ENCODE data around the gene CNPY3.
"Not testable (repeated sequence)": the region's sequence is repeated elsewhere in the genome, so short reads cannot be mapped to it uniquely, and the experiment has no call there.

CNPY3 gene

DNA sequence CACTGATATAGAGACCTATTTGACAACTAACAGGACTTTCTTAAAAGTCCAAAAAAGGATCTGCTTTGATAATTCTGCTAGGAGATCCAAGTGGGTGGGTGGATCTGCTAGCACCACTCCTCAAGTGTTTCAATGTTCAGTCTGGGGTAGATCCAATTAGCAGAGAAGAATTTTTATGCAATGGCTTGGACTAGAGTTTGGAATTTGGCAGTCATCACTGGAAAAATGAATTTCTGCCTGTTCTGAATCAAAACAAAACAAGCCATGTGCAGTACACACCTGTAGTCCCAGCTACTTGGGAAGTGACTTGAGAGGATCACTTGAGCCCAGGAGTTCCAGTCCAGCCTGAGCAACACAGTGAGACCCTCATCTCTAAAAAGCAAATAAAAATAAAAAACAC is 18.7 kb downstream of the CNPY3 start:
- no peak overlapping the region for H2BK120ac ChIP-seq (ENCODE audit: low read depth, low read length)
- no peak overlapping the region for H3K4ac ChIP-seq (ENCODE audit: low read depth in 1 of 2, low read length in 2 of 2)
- H3K9me3 ChIP-seq (ENCODE audit: control insufficient read depth, low read length), result no peaks in the 10 kb centered on the region

DNA sequence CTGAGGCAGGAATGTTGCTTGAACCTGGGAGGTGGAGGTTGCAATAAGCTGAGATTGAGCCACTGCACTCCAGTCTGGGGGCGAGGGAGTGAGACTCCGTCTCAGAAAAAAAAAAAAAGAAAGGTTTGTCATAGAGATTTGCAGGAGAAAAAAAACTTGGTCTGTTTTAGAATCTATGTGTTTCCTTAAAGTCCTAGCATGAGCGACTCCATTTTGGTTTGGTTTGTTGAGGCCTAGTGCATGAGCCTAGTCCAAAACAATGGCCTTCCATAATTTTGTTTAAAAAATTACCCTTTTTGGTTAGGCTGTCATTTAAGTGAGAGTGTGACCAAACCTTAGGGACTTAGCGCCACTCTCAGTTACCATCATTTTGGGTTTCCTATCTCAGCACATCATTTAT is 23.1 kb downstream of the CNPY3 start:
- Histone ChIP-seq H3K23ac (ENCODE audit: low read length in 2 of 2) (no peak overlapping the region), H2BK5ac (ENCODE audit: low read depth, low read length, poor library complexity, severe bottlenecking) (no peak overlapping the region), H3K4me2 (ENCODE audit: low read length, poor library complexity, severe bottlenecking) (no peak overlapping the region), H3K27ac (ENCODE audit: low read length, poor library complexity, severe bottlenecking) (no peak overlapping the region), H3K9ac (ENCODE audit: low read length) (no peak overlapping the region), H4K8ac (ENCODE audit: low read length) (no peak overlapping the region), H2BK12ac (ENCODE audit: low read length in 2 of 2) (no peak overlapping the region), H2AK5ac (ENCODE audit: low read length, severe bottlenecking) (no peak overlapping the region), H3K14ac (ENCODE audit: low read length in 2 of 2) (no peak overlapping the region), H3K18ac (ENCODE audit: low read depth in 1 of 2, low read length in 2 of 2) (no peak overlapping the region), H3K4me1 (ENCODE audit: control insufficient read depth, insufficient read depth, low read depth, low read length) (no peaks in the 10 kb centered on the region), H4K91ac (ENCODE audit: low read length) (no peak overlapping the region), H2BK15ac (ENCODE audit: low read depth, poor library complexity, severe bottlenecking) (no peak overlapping the region), H2AFZ (ENCODE audit: low read depth, low read length) (no peak overlapping the region), H3K4me3 (ENCODE audit: insufficient read depth in 1 of 2, low read depth in 1 of 2, low read length in 2 of 2) (no peak overlapping the region), H3K4ac (ENCODE audit: low read depth in 1 of 2, low read length in 2 of 2) (no peak overlapping the region), H3K27me3 (ENCODE audit: control insufficient read depth in 1 of 2, insufficient read depth in 1 of 2, low read length in 2 of 2) (no peaks in the 10 kb centered on the region), H3K9me3 (ENCODE audit: control insufficient read depth, low read length) (no peaks in the 10 kb centered on the region), H2BK120ac (ENCODE audit: low read depth, low read length) (no peak overlapping the region), H3K36me3 (ENCODE audit: control insufficient read depth in 1 of 2, insufficient read depth in 2 of 2, low read depth in 1 of 2, low read length in 2 of 2) (no peaks in the 10 kb centered on the region), H3K79me1 (replicated peaks; ENCODE audit: low read length, poor library complexity, severe bottlenecking) (no peaks in the 10 kb centered on the region)
- WGBS, result 87% methylated on average over 2 of the region's 4 CpGs
- no peak for DNase-seq

More for the DNA sequence above, 18.7 kb downstream of the CNPY3 start:
- no peak overlapping the region for H4K8ac ChIP-seq (ENCODE audit: low read length)
- no peak overlapping the region for H2AFZ ChIP-seq (ENCODE audit: low read depth, low read length)
- H4K91ac ChIP-seq (ENCODE audit: low read length), result no peak overlapping the region
- no peak overlapping the region for H3K23ac ChIP-seq (ENCODE audit: low read length in 2 of 2)
- no peak overlapping the region for H3K4me2 ChIP-seq (ENCODE audit: low read length, poor library complexity, severe bottlenecking)
- no peak for DNase-seq
- no peak overlapping the region for H3K9ac ChIP-seq (ENCODE audit: low read length)
- peaks cover 0 to 12% of the 10 kb centered on the region in 2 experiments for H3K36me3 ChIP-seq (ENCODE audit: control insufficient read depth in 1 of 2, insufficient read depth in 2 of 2, low read depth in 1 of 2, low read length in 2 of 2)
- H3K18ac ChIP-seq (ENCODE audit: low read depth in 1 of 2, low read length in 2 of 2), result no peak overlapping the region
- no peak overlapping the region for H2BK12ac ChIP-seq (ENCODE audit: low read length in 2 of 2)
- H3K14ac ChIP-seq (ENCODE audit: low read length in 2 of 2), result no peak overlapping the region
- no peak overlapping the region for H2BK5ac ChIP-seq (ENCODE audit: low read depth, low read length, poor library complexity, severe bottlenecking)
- H3K4me1 ChIP-seq (ENCODE audit: control insufficient read depth, insufficient read depth, low read depth, low read length), result no peaks in the 10 kb centered on the region
- no peak overlapping the region for H2AK5ac ChIP-seq (ENCODE audit: low read length, severe bottlenecking)
- peaks cover 2% of the 10 kb centered on the region for H3K79me1 ChIP-seq (replicated peaks; ENCODE audit: low read length, poor library complexity, severe bottlenecking)
- no peak overlapping the region for H2BK15ac ChIP-seq (ENCODE audit: low read depth, poor library complexity, severe bottlenecking)
- no peaks in the 10 kb centered on the region for H3K27me3 ChIP-seq (ENCODE audit: control insufficient read depth in 1 of 2, insufficient read depth in 1 of 2, low read length in 2 of 2)
- H3K4me3 ChIP-seq (ENCODE audit: insufficient read depth in 1 of 2, low read depth in 1 of 2, low read length in 2 of 2), result no peak overlapping the region
- H3K27ac ChIP-seq (ENCODE audit: low read length, poor library complexity, severe bottlenecking), result no peak overlapping the region

DNA sequence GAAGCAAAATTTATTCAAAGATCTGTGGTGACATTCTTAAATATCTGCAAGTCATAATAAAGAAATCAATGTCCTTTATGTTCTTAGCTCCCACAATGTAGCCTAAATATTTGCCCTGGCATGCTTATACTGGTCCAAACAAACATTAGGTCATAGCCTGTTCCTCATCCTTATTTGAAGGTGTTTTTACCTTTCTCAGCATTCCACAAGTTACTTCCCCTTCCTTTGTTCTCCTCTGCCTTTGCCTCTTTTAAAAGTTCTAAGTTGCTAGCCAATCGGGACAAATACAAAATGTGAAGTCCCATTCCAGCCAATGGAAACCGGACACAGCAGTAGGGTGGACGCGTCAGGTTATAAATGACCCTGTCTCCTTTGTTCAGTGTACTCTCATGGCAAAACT is 25.1 kb downstream of the CNPY3 start:
- not testable (repeated sequence) for H3K4me2 ChIP-seq (ENCODE audit: low read length, poor library complexity, severe bottlenecking); H3K18ac ChIP-seq (ENCODE audit: low read depth in 1 of 2, low read length in 2 of 2); H4K8ac ChIP-seq (ENCODE audit: low read length); H3K27ac ChIP-seq (ENCODE audit: low read length, poor library complexity, severe bottlenecking); DNase-seq; H3K4me1 ChIP-seq (ENCODE audit: control insufficient read depth, insufficient read depth, low read depth, low read length); H2BK5ac ChIP-seq (ENCODE audit: low read depth, low read length, poor library complexity, severe bottlenecking); H3K27me3 ChIP-seq (ENCODE audit: control insufficient read depth in 1 of 2, insufficient read depth in 1 of 2, low read length in 2 of 2); H3K9me3 ChIP-seq (ENCODE audit: control insufficient read depth, low read length); H4K91ac ChIP-seq (ENCODE audit: low read length); H3K9ac ChIP-seq (ENCODE audit: low read length); H2BK12ac ChIP-seq (ENCODE audit: low read length in 2 of 2); H3K36me3 ChIP-seq (ENCODE audit: control insufficient read depth in 1 of 2, insufficient read depth in 2 of 2, low read depth in 1 of 2, low read length in 2 of 2); H2AK5ac ChIP-seq (ENCODE audit: low read length, severe bottlenecking); H2BK120ac ChIP-seq (ENCODE audit: low read depth, low read length); H3K79me1 ChIP-seq (replicated peaks; ENCODE audit: low read length, poor library complexity, severe bottlenecking); H3K23ac ChIP-seq (ENCODE audit: low read length in 2 of 2); H2AFZ ChIP-seq (ENCODE audit: low read depth, low read length); H3K4ac ChIP-seq (ENCODE audit: low read depth in 1 of 2, low read length in 2 of 2); H3K4me3 ChIP-seq (ENCODE audit: insufficient read depth in 1 of 2, low read depth in 1 of 2, low read length in 2 of 2); H2BK15ac ChIP-seq (ENCODE audit: low read depth, poor library complexity, severe bottlenecking); H3K14ac ChIP-seq (ENCODE audit: low read length in 2 of 2)
- WGBS, result 96% methylated on average over 4 of the region's 4 CpGs

DNA sequence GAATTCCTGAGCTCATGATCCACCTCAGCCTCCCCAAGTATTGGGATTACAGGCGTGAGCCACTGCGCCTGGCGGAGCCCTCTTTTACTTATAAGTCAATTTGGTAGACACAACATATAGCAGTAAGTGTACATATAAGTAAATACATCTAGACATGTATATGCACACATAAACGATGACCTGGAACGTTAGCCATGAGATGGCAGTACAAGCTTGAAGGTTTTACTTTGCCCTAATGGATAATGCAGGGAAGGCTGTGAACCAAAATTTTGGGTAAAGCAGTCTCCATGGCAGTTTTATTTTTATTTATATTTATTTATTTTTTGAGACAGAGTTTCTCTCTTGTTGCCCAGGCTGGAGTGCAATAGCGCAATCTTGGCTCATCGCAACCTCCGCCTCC is 28.8 kb downstream of the CNPY3 start:
- Histone ChIP-seq H2BK5ac (ENCODE audit: low read depth, low read length, poor library complexity, severe bottlenecking) (no peak overlapping the region), H3K36me3 (ENCODE audit: control insufficient read depth in 1 of 2, insufficient read depth in 2 of 2, low read depth in 1 of 2, low read length in 2 of 2) (peaks cover 11% of the 10 kb centered on the region in 2 experiments), H3K79me1 (replicated peaks; ENCODE audit: low read length, poor library complexity, severe bottlenecking) (no peaks in the 10 kb centered on the region), H3K4me2 (ENCODE audit: low read length, poor library complexity, severe bottlenecking) (no peak overlapping the region), H3K27ac (ENCODE audit: low read length, poor library complexity, severe bottlenecking) (no peak overlapping the region), H2AK5ac (ENCODE audit: low read length, severe bottlenecking) (no peak overlapping the region), H3K23ac (ENCODE audit: low read length in 2 of 2) (no peak overlapping the region), H3K4me1 (ENCODE audit: control insufficient read depth, insufficient read depth, low read depth, low read length) (peaks cover 13% of the 10 kb centered on the region), H2AFZ (ENCODE audit: low read depth, low read length) (no peak overlapping the region), H3K18ac (ENCODE audit: low read depth in 1 of 2, low read length in 2 of 2) (no peak overlapping the region), H4K91ac (ENCODE audit: low read length) (no peak overlapping the region), H3K27me3 (ENCODE audit: control insufficient read depth in 1 of 2, insufficient read depth in 1 of 2, low read length in 2 of 2) (no peaks in the 10 kb centered on the region), H2BK15ac (ENCODE audit: low read depth, poor library complexity, severe bottlenecking) (no peak overlapping the region), H2BK12ac (ENCODE audit: low read length in 2 of 2) (no peak overlapping the region), H3K4me3 (ENCODE audit: insufficient read depth in 1 of 2, low read depth in 1 of 2, low read length in 2 of 2) (no peak overlapping the region), H4K8ac (ENCODE audit: low read length) (no peak overlapping the region), H3K9ac (ENCODE audit: low read length) (no peak overlapping the region), H3K9me3 (ENCODE audit: control insufficient read depth, low read length) (no peaks in the 10 kb centered on the region), H2BK120ac (ENCODE audit: low read depth, low read length) (no peak overlapping the region), H3K4ac (ENCODE audit: low read depth in 1 of 2, low read length in 2 of 2) (no peak overlapping the region), H3K14ac (ENCODE audit: low read length in 2 of 2) (no peak overlapping the region)
- no peak for DNase-seq
- WGBS, result 96% methylated on average over 5 of the region's 8 CpGs
